PC-9 (cell line): ENCODE measurements around the gene TRPM8. TPM values are rescaled to one million over a fixed set of nuclear protein-coding genes. Genes with fewer than 3 reads are reported as not detected.

Source experiments
- BruUV-seq: library from RNA; stranded (reverse); fragments of 400-500 nt; replicated peaks from 2 replicates; lab custom pipeline; 2021; lab: Mats Ljungman, UMichigan
- CTCF ChIA-PET: fragments of 300-600 bp; sonication (Branson Sonifier 250); formaldehyde crosslinking; loops from one replicate; lab custom pipeline; 2022; ENCODE audit warnings: antibody characterized with exemption; lab: Charles Lee
- POLR2A ChIA-PET: fragments of 300-600 bp; sonication (Branson Sonifier 250); formaldehyde crosslinking; loops from one replicate; lab custom pipeline; 2022; ENCODE audit warnings: antibody characterized with exemption; ENCODE audit not compliant: unreplicated experiment; lab: Charles Lee
- DNase-seq, 2 experiments: peaks; one replicate each; pipeline versions ENCODE4 v3.0.0 to v3.0.0-alpha.2; 2015 to 2022; ENCODE audit warnings: mixed read lengths in 1 of 2
- H2AFZ ChIP-seq: fragments of 200-600 bp; sonication (generic); 2 replicates; pipeline ENCODE4 v1.8.1; 2017; ENCODE audit warnings: antibody characterized with exemption
- H3F3A ChIP-seq: fragments of 200-600 bp; sonication (generic); 2 replicates; pipeline ENCODE4 v1.8.1; 2017; ENCODE audit warnings: antibody characterized with exemption, mild to moderate bottlenecking, low read depth; ENCODE audit not compliant: insufficient read depth
- H3K27ac ChIP-seq: fragments of 200-600 bp; sonication (generic); 2 replicates; pipeline ENCODE4 v1.6.1; 2016; ENCODE audit warnings: mixed run types
- H3K27me3 ChIP-seq: fragments of 200-600 bp; sonication (generic); 2 replicates; pipeline ENCODE4 v1.6.1; 2016; ENCODE audit warnings: low read depth, mixed run types; ENCODE audit not compliant: insufficient read depth
- H3K36me3 ChIP-seq: fragments of 200-600 bp; sonication (generic); 2 replicates; pipeline ENCODE4 v1.6.1; 2016; ENCODE audit warnings: low read depth, mixed run types
- H3K4me1 ChIP-seq: fragments of 200-600 bp; sonication (generic); replicated peaks from 2 replicates; pipeline ENCODE4 v1.6.1; 2016; ENCODE audit warnings: mixed run types; ENCODE audit not compliant: insufficient read depth
- H3K4me2 ChIP-seq: fragments of 200-600 bp; sonication (generic); 2 replicates; pipeline ENCODE4 v1.6.1; 2017; ENCODE audit warnings: mixed run types
- H3K4me3 ChIP-seq: fragments of 200-600 bp; sonication (generic); 2 replicates; pipeline ENCODE4 v1.6.1; 2016; ENCODE audit warnings: mixed run types
- H3K79me2 ChIP-seq: fragments of 200-600 bp; sonication (generic); 2 replicates; pipeline ENCODE4 v1.6.1; 2017; ENCODE audit warnings: low read depth, mixed run types
- H3K9me2 ChIP-seq: fragments of 200-600 bp; sonication (generic); 2 replicates; pipeline ENCODE4 v1.8.1; 2017; ENCODE audit warnings: mild to moderate bottlenecking; ENCODE audit not compliant: insufficient read depth
- H3K9me3 ChIP-seq: fragments of 200-600 bp; sonication (generic); 2 replicates; pipeline ENCODE4 v1.8.1; 2016; ENCODE audit warnings: low read depth; ENCODE audit not compliant: insufficient read depth
- H4K20me1 ChIP-seq: fragments of 200-600 bp; sonication (generic); 2 replicates; pipeline ENCODE4 v1.8.1; 2017; ENCODE audit not compliant: insufficient read depth
- CTCF ChIP-seq: fragments of 200-600 bp; sonication (generic); conservative IDR thresholded peaks from 2 replicates; pipeline ENCODE4 v1.6.1; 2017; ENCODE audit warnings: mixed run types, antibody characterized with exemption, mild to moderate bottlenecking, moderate library complexity
- EZH2 ChIP-seq: fragments of 200-600 bp; sonication (generic); IDR thresholded peaks from 2 replicates; pipeline ENCODE4 v1.8.0; 2017; ENCODE audit warnings: antibody characterized with exemption, low read depth
- intact Hi-C: fragments of 100-400 bp; cut with micrococcal nuclease; formaldehyde crosslinking; loops from one replicate; pipeline ENCODE4 v1.10.0; 2022; ENCODE audit not compliant: unreplicated experiment
- total RNA-seq: library from RNA; stranded (reverse); gene quantifications from 2 replicates; pipeline ENCODE4 v1.2.3, GENCODE V29; 2021

The TRPM8 gene
- total RNA-seq, 1 experiment from 2014 or later = 2.1 TPM

GRCh38 chr2:233979748-233980147 is 62.6 kb downstream of the TRPM8 start:
- H3F3A ChIP-seq = peaks cover 44% of the 10 kb centered on the region
- H3K4me1 ChIP-seq = peaks cover 64% of the 10 kb centered on the region
- H2AFZ ChIP-seq = no peak overlapping the region
- CTCF ChIA-PET = no interaction called here
- intact Hi-C loops = loop anchor here (10.0 kb wide), 4 partner anchors 975 to 1765 kb away; partner anchors contain the start of gene SH3BP4
- no TSS peak for BruUV-seq
- TF ChIP-seq CTCF (no peak), EZH2 (no peak)
- no peaks in the 10 kb centered on the region for H3K9me3 ChIP-seq
- no peak overlapping the region for H3K4me3 ChIP-seq
- POLR2A ChIA-PET = no interaction called here
- no peak for DNase-seq
- H3K27ac ChIP-seq = no peak overlapping the region
- H3K27me3 ChIP-seq = no peaks in the 10 kb centered on the region
- no peaks in the 10 kb centered on the region for H3K79me2 ChIP-seq
- H4K20me1 ChIP-seq = no peaks in the 10 kb centered on the region
- H3K36me3 ChIP-seq = no peaks in the 10 kb centered on the region
- H3K4me2 ChIP-seq = no peak overlapping the region
- H3K9me2 ChIP-seq = no peaks in the 10 kb centered on the region

GRCh38 chr2:233980955-233981561 is 63.9 kb downstream of the TRPM8 start:
- TF ChIP-seq CTCF (no peak), EZH2 (no peak)
- intact Hi-C loops = no loop called here
- Histone ChIP-seq H3K27me3 (no peaks in the 10 kb centered on the region), H3K9me3 (no peaks in the 10 kb centered on the region), H3K79me2 (no peaks in the 10 kb centered on the region), H3K27ac (no peak overlapping the region), H2AFZ (no peak overlapping the region), H3K4me3 (no peak overlapping the region), H3K4me2 (no peak overlapping the region), H3K9me2 (no peaks in the 10 kb centered on the region), H4K20me1 (no peaks in the 10 kb centered on the region), H3K4me1 (peaks cover 51% of the 10 kb centered on the region), H3F3A (peaks cover 32% of the 10 kb centered on the region), H3K36me3 (no peaks in the 10 kb centered on the region)
- ChIA-PET CTCF (no interaction called here), POLR2A (no interaction called here)
- BruUV-seq = no TSS peak
- DNase-seq = no peak

DNA sequence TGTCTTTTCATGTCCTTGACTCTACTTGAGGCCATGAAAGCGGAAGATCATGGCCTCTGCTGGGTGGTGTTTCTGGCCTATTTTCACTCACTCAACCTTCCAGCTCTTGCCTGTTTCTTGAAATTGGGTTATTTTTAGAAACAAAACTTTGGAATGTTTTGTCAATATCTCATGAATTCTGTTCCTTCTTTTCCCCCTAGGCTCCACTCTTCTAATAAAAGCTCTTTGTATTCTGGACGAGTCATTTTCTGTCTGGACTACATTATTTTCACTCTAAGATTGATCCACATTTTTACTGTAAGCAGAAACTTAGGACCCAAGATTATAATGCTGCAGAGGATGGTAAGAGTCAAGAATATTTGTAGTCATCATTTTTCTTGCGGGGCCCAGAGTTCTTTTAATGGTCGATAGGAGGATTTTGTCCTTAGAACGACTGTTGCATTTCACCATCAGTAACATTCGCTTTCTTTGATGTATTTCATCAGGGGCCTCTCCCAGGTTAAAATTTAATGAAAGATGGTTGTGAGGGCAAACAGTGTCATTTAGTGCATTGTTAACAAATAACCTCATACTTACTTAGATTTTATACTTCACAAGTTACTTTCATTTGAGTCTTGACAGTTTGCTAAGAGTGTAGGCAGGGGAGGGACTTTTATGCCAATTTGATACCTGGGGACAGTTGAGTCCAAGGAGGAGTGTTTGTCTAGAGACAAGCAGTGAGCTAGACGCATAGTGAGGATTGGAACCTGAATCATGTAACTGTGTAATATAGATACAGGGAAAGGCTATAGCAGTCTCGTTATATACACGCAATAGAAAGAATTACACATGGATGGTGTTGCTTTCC is 64.6 kb downstream of the TRPM8 start:
- ChIA-PET CTCF (interaction anchor here (0.5 to 1.2 kb wide), 6 partner anchors 514 to 1126 kb away, joined by 3 to 11 read pairs (median 3); no protein-coding TSS in a partner anchor), POLR2A (interaction anchor here (0.5 to 0.7 kb wide), 8 partner anchors 15 to 1727 kb away, joined by 3 to 10 read pairs (median 4); partner anchors contain the start of gene ARL4C)
- DNase-seq = no peak
- Histone ChIP-seq H3K4me2 (peak overlapping the region; percentile 45), H3F3A (peaks cover 31% of the 10 kb centered on the region), H3K27ac (peak overlapping the region; percentile 12; the same call in 1 of the 2 replicates), H3K9me3 (no peaks in the 10 kb centered on the region), H2AFZ (no peak overlapping the region), H4K20me1 (no peaks in the 10 kb centered on the region), H3K4me1 (peaks cover 43% of the 10 kb centered on the region), H3K36me3 (no peaks in the 10 kb centered on the region), H3K4me3 (no peak overlapping the region), H3K9me2 (no peaks in the 10 kb centered on the region), H3K27me3 (no peaks in the 10 kb centered on the region), H3K79me2 (no peaks in the 10 kb centered on the region)
- intact Hi-C loops = loop anchor here (2.0 kb wide), 1 partner anchor 441 kb away; no protein-coding TSS in a partner anchor
- TF ChIP-seq EZH2 (no peak), CTCF (no peak)
- BruUV-seq = no TSS peak
